Vein endothelial cell (primary cell): ENCODE results near the gene IFNA5. TPM values are rescaled to one million over a fixed set of nuclear protein-coding genes. Genes with fewer than 3 reads are reported as not detected.

Experiments
- total RNA-seq: library from RNA; depleted of rRNA; stranded (reverse); fragments of >200 nt; gene quantifications from 2 replicates; pipeline ENCODE4 v1.2.3, GENCODE V29; 2012

Gene IFNA5
- total RNA-seq, result not detected in 2 replicates

DNA sequence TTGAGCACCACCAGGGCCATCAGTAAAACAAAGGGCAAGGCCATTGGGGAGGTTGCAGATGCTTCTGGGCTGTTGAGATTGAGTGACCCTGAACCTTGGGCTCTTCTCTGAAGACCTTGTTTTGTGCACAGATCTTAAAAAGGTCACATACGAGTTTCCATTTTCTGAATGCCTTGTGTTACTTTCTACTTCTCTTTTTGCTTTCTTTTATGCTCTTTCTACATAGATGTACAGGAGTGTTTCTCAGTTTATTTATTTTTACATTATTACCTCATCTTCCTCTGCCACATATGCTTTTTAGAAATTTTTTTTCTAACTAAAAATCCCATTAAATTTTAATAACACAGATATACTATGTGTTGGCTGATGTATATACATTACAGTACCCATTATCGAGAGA lies at the start of gene IFNA5:
Gene IFNA5 (minus strand): TSS at position 101 of the 400 bp plus-strand sequence. CDS start 57 bp downstream, at position 44.

DNA sequence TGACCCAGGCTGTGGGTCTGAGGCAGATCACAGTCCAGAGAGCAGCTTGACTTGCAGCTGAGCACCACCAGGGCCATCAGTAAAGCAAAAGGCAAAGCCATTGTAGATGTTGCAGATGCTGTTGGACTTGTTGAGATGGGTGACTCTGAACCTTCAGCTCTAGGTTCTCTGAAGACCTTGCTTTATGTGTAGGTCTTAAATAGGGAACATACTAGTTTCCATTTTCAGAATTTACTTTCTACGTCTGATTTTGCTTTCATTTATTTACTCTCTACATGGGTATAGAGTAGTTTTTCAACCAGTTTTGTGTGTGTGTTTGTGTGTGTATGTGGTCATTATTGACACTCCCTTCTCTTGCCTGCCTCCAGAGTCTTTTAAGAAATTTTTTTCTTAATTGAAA lies 45.7 kb upstream of the IFNA5 start, which contains the start of gene IFNA6:
Gene IFNA6 (minus strand): TSS at position 101 of the 400 bp plus-strand sequence. CDS start 0 bp downstream, at position 101.

GRCh38 chr9:21334701-21335632 lies 29.9 kb upstream of the IFNA5 start, which contains the start of gene KLHL9:
KLHL9 (minus strand) TSS chr9:21335404; CDS start chr9:21334859, 545 bp downstream.

Other genes with a start within 250 kb of the IFNA5 start
- gene IFNB1, start 227.4 kb downstream of the IFNA5 start, total RNA-seq, result not detected in 2 replicates
- gene IFNW1, start 163.5 kb downstream of the IFNA5 start, total RNA-seq, result not detected in 2 replicates
- not detected in 2 replicates for gene IFNA21, start 138.7 kb downstream of the IFNA5 start, total RNA-seq
- not detected in 2 replicates for gene IFNA4, start 117.7 kb downstream of the IFNA5 start, total RNA-seq
- not detected in 2 replicates for gene IFNA7, start 103.1 kb downstream of the IFNA5 start, total RNA-seq
- gene IFNA10, start 98.2 kb downstream of the IFNA5 start, total RNA-seq, result not detected in 2 replicates
- not detected in 2 replicates for gene IFNA16, start 88.0 kb downstream of the IFNA5 start, total RNA-seq
- gene IFNA17, start 77.1 kb downstream of the IFNA5 start, total RNA-seq, result not detected in 2 replicates
- not detected in 2 replicates for gene IFNA14, start 65.3 kb downstream of the IFNA5 start, total RNA-seq
- gene KLHL9, start 30.1 kb upstream of the IFNA5 start, total RNA-seq, result 34.0 and 41.5 TPM in 2 replicates
- gene IFNA6, start 45.6 kb upstream of the IFNA5 start, total RNA-seq, result not detected in 2 replicates
- gene IFNA13, start 62.7 kb upstream of the IFNA5 start, total RNA-seq, result not detected in 2 replicates
- not detected in 2 replicates for gene IFNA2, start 80.1 kb upstream of the IFNA5 start, total RNA-seq
- not detected in 2 replicates for gene IFNA8, start 103.8 kb upstream of the IFNA5 start, total RNA-seq
- gene IFNA1, start 135.1 kb upstream of the IFNA5 start, total RNA-seq, result not detected in 2 replicates
- gene IFNE, start 177.0 kb upstream of the IFNA5 start, total RNA-seq, result 0.86 and 1.6 TPM in 2 replicates